Sigmoid colon (tissue), 7 donors: Measurements from ENCODE around the gene PDCD1LG2. TPM values are rescaled to one million over a fixed set of nuclear protein-coding genes. Genes with fewer than 3 reads are reported as not detected.

ENCODE experiments used
- DNase-seq: peaks from one replicate; pipeline ENCODE4 v3.0.0-alpha.2; 2019
- H3K27ac ChIP-seq, 4 donors: fragments of 200-600 bp; sonication (generic); one replicate each; pipeline ENCODE4 v1.5.1; 2016 to 2019; ENCODE audit warnings: mild to moderate bottlenecking in 1 of 4
- H3K27me3 ChIP-seq, 3 donors: fragments of 200-600 bp; sonication (generic); one replicate each; pipeline ENCODE4 v1.5.1; 2019; ENCODE audit warnings: mild to moderate bottlenecking in 1 of 3
- H3K36me3 ChIP-seq, 4 donors: fragments of 200-600 bp; sonication (generic); one replicate each; pipeline ENCODE4 v1.5.1; 2016 to 2019
- H3K4me1 ChIP-seq, 4 donors: fragments of 200-600 bp; sonication (generic); one replicate each; pipeline ENCODE4 v1.5.1; 2017 to 2019
- H3K4me3 ChIP-seq, 4 donors: fragments of 200-600 bp; sonication (generic); one replicate each; pipeline ENCODE4 v1.5.1; 2017 to 2019; ENCODE audit warnings: mild to moderate bottlenecking in 2 of 4, moderate library complexity in 1 of 4
- H3K9me3 ChIP-seq, 4 donors: fragments of 200-600 bp in 3 of 4; sonication (generic) in 3 of 4; one replicate each; pipeline versions ENCODE4 v1.5.1 to v1.6.1; 2013 to 2019
- EP300 ChIP-seq, 4 donors: sonication (generic); formaldehyde crosslinking; IDR thresholded peaks; one replicate each; pipeline ENCODE4 v1.6.1; 2017; ENCODE audit warnings: antibody characterized with exemption in 4 of 4
- POLR2A ChIP-seq, 2 donors: fragments of 450-650 bp; IDR thresholded peaks; one replicate each; pipeline ENCODE4 v1.6.1; 2016; ENCODE audit warnings: antibody characterized with exemption in 2 of 2, mild to moderate bottlenecking in 2 of 2, moderate library complexity in 2 of 2
- POLR2AphosphoS5 ChIP-seq, 4 donors: sonication (generic); formaldehyde crosslinking; IDR thresholded peaks; one replicate each; pipeline ENCODE4 v1.6.1; 2017; ENCODE audit warnings: antibody characterized with exemption in 4 of 4
- WGBS, 2 donors: extraction: QIAGEN DNeasy Blood & Tissue Kit; methylation state at CpG; one replicate each; pipeline ENCODE4 v1.1.7; 2013; 5-methylcytosine and 5-hydroxymethylcytosine counted together
- intact Hi-C: fragments of 100-400 bp; cut with DNase I; formaldehyde crosslinking; loops from one replicate; pipeline ENCODE4 v1.15.1; 2023
- polyA plus RNA-seq, 3 donors: library from polyadenylated mRNA; stranded (reverse); fragments of 200-250 nt; gene quantifications; one replicate each; pipeline ENCODE4 v1.2.3, GENCODE V29; 2013
- total RNA-seq, 4 donors: library from RNA; depleted of rRNA; stranded (reverse); fragments of >200 nt; gene quantifications; one replicate each; pipeline ENCODE4 v1.1.0, GENCODE V29; 2016
- TF ChIP-seq, protein P1 (sequence below), 4 experiments: fragments of 450-650 bp in 3 of 4; fragments of 200-600 bp in 1 of 4; IDR thresholded peaks; one replicate each; pipeline ENCODE4 v1.5.1; 2016 to 2019; ENCODE audit warnings: antibody characterized with exemption in 4 of 4, mild to moderate bottlenecking in 3 of 4, moderate library complexity in 2 of 4
- donor health status: healthy with polysubstance abuse.
- donor health status: Bipolar disorder and iron deficiency.
- donor health status: healthy.

The PDCD1LG2 gene
- total and polyA plus RNA-seq, 7 donors, result 0.60 to 2.8 (median 1.2) TPM

DNA sequence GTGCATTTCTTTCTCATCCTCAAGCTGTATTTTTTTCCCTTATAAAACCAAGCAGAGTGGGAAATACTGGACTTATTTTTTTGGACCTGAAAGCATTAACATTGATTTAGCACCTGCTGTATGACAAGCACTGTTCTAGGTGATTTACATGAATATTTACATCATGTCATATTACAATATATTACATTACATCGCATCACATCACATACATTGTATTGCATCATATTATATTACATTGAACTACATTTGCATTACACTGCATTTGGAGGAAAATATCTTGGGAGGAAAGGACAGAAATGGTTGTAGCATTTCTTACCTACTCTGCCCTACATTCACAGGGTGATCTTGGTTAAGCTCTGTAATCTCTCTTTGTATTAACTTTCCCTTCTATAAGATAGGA, 11.2 kb upstream of the PDCD1LG2 start:
- no peaks in the 10 kb centered on the region for H3K27me3 ChIP-seq
- DNase-seq, result no peak
- no peaks in the 10 kb centered on the region for H3K36me3 ChIP-seq
- no peak overlapping the region for H3K4me3 ChIP-seq
- H3K4me1 ChIP-seq, result no peaks in the 10 kb centered on the region
- no peaks in the 10 kb centered on the region for H3K9me3 ChIP-seq
- TF ChIP-seq POLR2A (IDR thresholded peaks at IDR 0.05), result no peak
- no peak for TF ChIP-seq POLR2AphosphoS5 (IDR thresholded peaks at IDR 0.05)
- TF ChIP-seq, protein P1, sequence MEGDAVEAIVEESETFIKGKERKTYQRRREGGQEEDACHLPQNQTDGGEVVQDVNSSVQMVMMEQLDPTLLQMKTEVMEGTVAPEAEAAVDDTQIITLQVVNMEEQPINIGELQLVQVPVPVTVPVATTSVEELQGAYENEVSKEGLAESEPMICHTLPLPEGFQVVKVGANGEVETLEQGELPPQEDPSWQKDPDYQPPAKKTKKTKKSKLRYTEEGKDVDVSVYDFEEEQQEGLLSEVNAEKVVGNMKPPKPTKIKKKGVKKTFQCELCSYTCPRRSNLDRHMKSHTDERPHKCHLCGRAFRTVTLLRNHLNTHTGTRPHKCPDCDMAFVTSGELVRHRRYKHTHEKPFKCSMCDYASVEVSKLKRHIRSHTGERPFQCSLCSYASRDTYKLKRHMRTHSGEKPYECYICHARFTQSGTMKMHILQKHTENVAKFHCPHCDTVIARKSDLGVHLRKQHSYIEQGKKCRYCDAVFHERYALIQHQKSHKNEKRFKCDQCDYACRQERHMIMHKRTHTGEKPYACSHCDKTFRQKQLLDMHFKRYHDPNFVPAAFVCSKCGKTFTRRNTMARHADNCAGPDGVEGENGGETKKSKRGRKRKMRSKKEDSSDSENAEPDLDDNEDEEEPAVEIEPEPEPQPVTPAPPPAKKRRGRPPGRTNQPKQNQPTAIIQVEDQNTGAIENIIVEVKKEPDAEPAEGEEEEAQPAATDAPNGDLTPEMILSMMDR (IDR thresholded peaks at IDR 0.05), result no peak
- TF ChIP-seq EP300 (IDR thresholded peaks at IDR 0.05), result no peak
- intact Hi-C loops, result no loop called here
- no peak overlapping the region for H3K27ac ChIP-seq
- 96 to 98% methylated on average over 1 of the region's 1 CpG for WGBS, 2 donors

DNA sequence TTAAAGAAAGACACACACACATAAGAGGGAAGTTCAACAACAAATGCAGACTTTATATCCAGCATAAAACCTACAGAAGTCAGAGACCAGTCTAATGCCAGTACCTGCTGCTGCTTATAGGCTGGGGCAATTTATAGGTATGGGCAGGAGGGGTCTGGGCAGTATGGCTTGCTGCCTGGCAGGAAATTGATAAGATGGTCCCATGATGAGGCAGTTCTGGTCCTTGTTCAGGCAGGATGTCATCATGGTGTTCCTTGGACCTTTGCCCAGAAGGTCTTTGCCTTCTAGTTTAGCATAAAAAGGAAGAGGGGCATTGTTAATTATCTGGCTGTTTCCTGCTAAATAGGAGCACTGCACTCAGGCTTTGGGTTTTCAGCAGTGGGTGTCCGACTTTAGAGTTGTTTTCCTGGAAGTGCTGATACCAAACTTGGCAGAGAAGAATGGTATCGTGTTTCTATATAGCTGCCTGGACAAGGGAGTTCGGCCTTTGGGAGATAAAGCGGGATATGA, 10.4 kb upstream of the PDCD1LG2 start:
- Histone ChIP-seq H3K4me1 (no peaks in the 10 kb centered on the region), H3K27me3 (no peaks in the 10 kb centered on the region), H3K9me3 (no peaks in the 10 kb centered on the region), H3K27ac (peak overlapping the region in 1 of 4 donors; percentile 29), H3K4me3 (no peak overlapping the region), H3K36me3 (no peaks in the 10 kb centered on the region)
- intact Hi-C loops, result no loop called here
- 74 to 86% methylated on average over 4 of the region's 4 CpGs for WGBS, 2 donors
- DNase-seq, result no peak
- TF ChIP-seq POLR2AphosphoS5 (IDR thresholded peaks at IDR 0.05) (no peak), EP300 (IDR thresholded peaks at IDR 0.05) (no peak), POLR2A (IDR thresholded peaks at IDR 0.05) (no peak)
- TF ChIP-seq, protein P1 (IDR thresholded peaks at IDR 0.05), result no peak

DNA sequence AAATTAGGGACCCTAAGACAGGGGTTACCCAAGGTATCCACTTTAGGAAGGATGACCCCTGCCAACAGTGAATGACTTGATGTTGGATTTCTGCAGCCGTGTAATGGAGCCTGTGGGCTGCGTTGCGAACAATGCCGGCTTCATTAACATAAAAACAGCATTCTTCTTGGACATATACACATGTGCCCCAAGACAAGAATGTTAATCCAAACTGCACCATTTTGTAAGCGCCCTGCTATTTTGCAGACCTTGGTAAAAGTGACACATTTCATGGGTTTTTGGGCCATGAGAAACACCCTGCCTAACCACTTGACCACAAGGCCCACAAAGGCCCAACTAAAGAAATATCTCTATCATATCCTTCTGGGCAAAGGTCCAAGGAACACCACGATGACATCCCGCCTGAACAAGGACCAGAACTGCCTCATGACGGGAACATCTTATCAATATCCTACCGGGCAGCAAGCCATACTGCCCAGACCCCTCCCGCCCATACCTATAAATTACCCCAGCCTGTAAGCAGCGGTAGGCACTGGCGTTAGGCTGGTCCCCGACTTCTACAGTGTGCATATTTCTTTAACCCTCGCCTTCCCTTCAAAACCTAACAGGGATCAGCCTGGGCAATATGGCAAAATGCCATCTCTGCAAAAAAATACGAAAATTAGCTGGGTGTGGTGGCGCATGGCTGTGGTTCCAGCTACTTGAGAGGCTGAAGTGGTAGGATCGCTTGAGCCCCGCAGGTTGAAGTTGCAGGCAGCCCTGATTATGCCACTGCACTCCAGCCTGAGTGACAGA, 9.7 kb upstream of the PDCD1LG2 start:
- DNase-seq, result no peak
- Histone ChIP-seq H3K27me3 (no peaks in the 10 kb centered on the region), H3K9me3 (no peaks in the 10 kb centered on the region), H3K27ac (peak overlapping the region in 1 of 4 donors; percentile 29), H3K36me3 (no peaks in the 10 kb centered on the region), H3K4me1 (no peaks in the 10 kb centered on the region), H3K4me3 (no peak overlapping the region)
- intact Hi-C loops, result no loop called here
- WGBS, 2 donors, result 51 to 63% methylated on average over 18 of the region's 18 CpGs
- TF ChIP-seq POLR2A (IDR thresholded peaks at IDR 0.05) (no peak), POLR2AphosphoS5 (IDR thresholded peaks at IDR 0.05) (no peak), EP300 (IDR thresholded peaks at IDR 0.05) (no peak)
- TF ChIP-seq, protein P1 (IDR thresholded peaks at IDR 0.05), result no peak

DNA sequence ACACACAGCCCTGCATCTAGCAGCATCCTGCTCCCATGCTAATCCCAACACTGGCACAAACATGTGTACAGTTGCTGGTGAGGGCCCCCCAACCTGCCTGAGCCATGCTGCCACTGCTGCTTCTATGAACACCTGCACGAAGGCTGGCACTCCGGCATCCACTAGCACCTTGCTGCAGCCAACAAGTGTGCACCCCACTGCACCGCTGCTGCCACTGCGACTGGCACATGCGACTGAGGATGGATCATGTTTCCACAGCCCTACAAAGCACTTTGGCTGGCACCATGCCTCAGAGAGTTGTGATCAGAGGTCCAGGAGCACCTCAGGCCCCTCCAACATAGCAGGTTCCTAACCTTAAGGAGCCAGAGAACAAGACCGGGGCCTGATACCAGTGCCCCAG, 7.8 kb upstream of the PDCD1LG2 start:
- WGBS, 2 donors, result 90 to 97% methylated on average over 6 of the region's 6 CpGs
- no peaks in the 10 kb centered on the region for H3K9me3 ChIP-seq
- no peaks in the 10 kb centered on the region for H3K36me3 ChIP-seq
- H3K27me3 ChIP-seq, result no peaks in the 10 kb centered on the region
- H3K4me3 ChIP-seq, result no peak overlapping the region
- no peak overlapping the region for H3K27ac ChIP-seq
- TF ChIP-seq EP300 (IDR thresholded peaks at IDR 0.05), result no peak
- TF ChIP-seq POLR2AphosphoS5 (IDR thresholded peaks at IDR 0.05), result no peak
- no peak for TF ChIP-seq POLR2A (IDR thresholded peaks at IDR 0.05)
- TF ChIP-seq, protein P1 (IDR thresholded peaks at IDR 0.05), result no peak
- intact Hi-C loops, result no loop called here
- DNase-seq, result no peak
- H3K4me1 ChIP-seq, result no peaks in the 10 kb centered on the region
